Suprapubic skin (tissue), 4 donors: ENCODE results near the gene AP4E1.

ENCODE experiments used
- CTCF ChIP-seq, 2 donors: fragments of 200-600 bp in 1 of 2; fragments of 450-650 bp in 1 of 2; sonication (generic) in 1 of 2; IDR thresholded peaks; one replicate each; pipeline ENCODE4 v1.5.1; 2016 to 2019; ENCODE audit warnings: antibody characterized with exemption in 2 of 2, mild to moderate bottlenecking in 1 of 2, moderate library complexity in 1 of 2
- EP300 ChIP-seq: sonication (generic); formaldehyde crosslinking; IDR thresholded peaks from one replicate; pipeline ENCODE4 v1.6.1; 2017; ENCODE audit warnings: antibody characterized with exemption
- POLR2A ChIP-seq, 2 donors: fragments of 450-650 bp; IDR thresholded peaks; one replicate each; pipeline ENCODE4 v1.6.1; 2017; ENCODE audit warnings: antibody characterized with exemption in 2 of 2, mild to moderate bottlenecking in 2 of 2, moderate library complexity in 2 of 2
- POLR2AphosphoS5 ChIP-seq, 3 donors: sonication (generic); formaldehyde crosslinking; IDR thresholded peaks; one replicate each; pipeline ENCODE4 v1.6.1; 2017; ENCODE audit warnings: antibody characterized with exemption in 3 of 3

- TF ChIP-seq CTCF (IDR thresholded peaks at IDR 0.05), result no peak
- no peak for TF ChIP-seq POLR2A (IDR thresholded peaks at IDR 0.05)
- TF ChIP-seq POLR2AphosphoS5 (IDR thresholded peaks at IDR 0.05), result no peak
- TF ChIP-seq EP300, result no peak
Observed at GRCh38 chr15:51022206-51022605, 113.7 kb downstream of the AP4E1 start.
